Uterus (tissue), 4 donors: ENCODE results near the gene LARP1B. TPM values are rescaled to one million over a fixed set of nuclear protein-coding genes. Genes with fewer than 3 reads are reported as not detected.

ENCODE experiments used
- DNase-seq, 2 donors: peaks; one replicate each; pipeline ENCODE4 v3.0.0-alpha.2; 2019 to 2020
- H3K27ac ChIP-seq, 2 donors: fragments of 200-600 bp; sonication (generic); 1 replicate in 1 of 2; 2 replicates in 1 of 2; pipeline ENCODE4 v1.5.1; 2016 to 2018
- H3K27me3 ChIP-seq, 2 donors: fragments of 200-600 bp; sonication (generic); one replicate each; pipeline ENCODE4 v1.5.1; 2018 to 2019; ENCODE audit warnings: control low read depth in 1 of 2
- H3K36me3 ChIP-seq, 2 donors: fragments of 200-600 bp; sonication (generic); one replicate each; pipeline ENCODE4 v1.5.1; 2019; ENCODE audit warnings: control low read depth in 1 of 2
- H3K4me1 ChIP-seq, 2 donors: fragments of 200-600 bp; sonication (generic); one replicate each; pipeline ENCODE4 v1.5.1; 2018 to 2019; ENCODE audit warnings: control low read depth in 1 of 2
- H3K4me3 ChIP-seq, 2 donors: fragments of 200-600 bp; sonication (generic); 1 replicate in 1 of 2; 2 replicates in 1 of 2; pipeline ENCODE4 v1.5.1; 2018 to 2019; ENCODE audit warnings: mild to moderate bottlenecking in 1 of 2
- H3K9me3 ChIP-seq, 2 donors: fragments of 200-600 bp; sonication (generic); one replicate each; pipeline ENCODE4 v1.5.1; 2019; ENCODE audit warnings: control low read depth in 1 of 2
- POLR2A ChIP-seq, 2 donors: fragments of 450-650 bp; IDR thresholded peaks; one replicate each; pipeline ENCODE4 v1.6.1; 2016; ENCODE audit warnings: antibody characterized with exemption in 2 of 2, mild to moderate bottlenecking in 1 of 2, moderate library complexity in 1 of 2
- intact Hi-C: fragments of 100-400 bp; cut with DNase I; formaldehyde crosslinking; loops from one replicate; pipeline ENCODE4 v1.15.1; 2023; ENCODE audit warnings: low total_unique reads
- total RNA-seq, 4 donors: library from RNA; depleted of rRNA in 3 of 4; stranded (reverse); fragments of >200 nt in 3 of 4; gene quantifications; one replicate each; pipeline versions ENCODE4 v1.1.0 to v1.2.4, GENCODE V29; 2014 to 2023
- TF ChIP-seq, protein P1 (sequence below), 4 experiments: fragments of 200-600 bp in 2 of 4; fragments of 450-650 bp in 2 of 4; sonication (generic) in 2 of 4; IDR thresholded peaks; one replicate each; pipeline ENCODE4 v1.5.1; 2016 to 2019; ENCODE audit warnings: antibody characterized with exemption in 4 of 4, mild to moderate bottlenecking in 2 of 4, moderate library complexity in 1 of 4
- donor health status: DM: yes; HTN: yes; CAD: no.

Gene LARP1B
- total RNA-seq, 4 donors from 2014 or later, result 11.2 to 41.5 (median 36.1) TPM

DNA sequence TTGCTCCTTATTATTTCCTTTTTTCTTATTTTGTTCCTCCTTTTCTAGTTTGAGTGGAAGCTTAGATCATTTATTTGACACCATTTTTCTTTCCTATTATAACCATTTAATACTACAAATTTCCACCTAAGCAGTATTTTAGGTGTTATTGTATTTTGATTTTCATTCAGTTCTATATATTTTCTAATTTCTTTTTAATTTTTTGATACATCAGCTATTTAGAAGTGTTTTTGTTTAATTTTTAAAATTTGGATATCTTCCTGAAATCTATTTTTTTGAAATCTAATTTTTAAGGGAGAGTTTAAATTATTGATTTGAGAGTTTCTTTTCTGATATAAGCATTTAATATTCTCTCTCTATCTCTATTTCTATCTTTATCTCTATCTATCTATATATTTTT lies 108.1 kb downstream of the LARP1B start:
- intact Hi-C loops, result no loop called here

DNA sequence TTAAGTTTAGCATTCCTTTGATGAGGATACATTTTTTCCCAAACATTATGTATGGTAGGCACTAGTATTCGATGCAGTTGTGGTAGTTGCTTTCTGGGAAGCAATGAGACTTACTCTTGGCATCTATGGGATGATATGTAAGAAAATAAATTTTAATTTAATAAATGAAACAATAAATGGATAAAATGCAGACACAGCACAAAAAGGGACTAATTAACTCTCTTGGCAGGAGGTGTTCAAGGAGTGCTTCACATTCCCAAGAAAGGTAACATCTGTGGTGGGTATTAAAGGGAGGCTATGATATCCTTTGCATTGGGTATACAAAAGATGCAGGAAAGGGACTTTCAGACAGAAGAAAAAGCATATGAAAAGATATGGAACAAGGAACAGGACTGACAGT lies 115.5 kb downstream of the LARP1B start:
- Histone ChIP-seq H3K9me3 (no peaks in the 10 kb centered on the region), H3K4me3 (no peak overlapping the region), H3K27me3 (no peaks in the 10 kb centered on the region), H3K4me1 (no peaks in the 10 kb centered on the region), H3K27ac (no peak overlapping the region), H3K36me3 (no peaks in the 10 kb centered on the region)
- TF ChIP-seq, protein P1, sequence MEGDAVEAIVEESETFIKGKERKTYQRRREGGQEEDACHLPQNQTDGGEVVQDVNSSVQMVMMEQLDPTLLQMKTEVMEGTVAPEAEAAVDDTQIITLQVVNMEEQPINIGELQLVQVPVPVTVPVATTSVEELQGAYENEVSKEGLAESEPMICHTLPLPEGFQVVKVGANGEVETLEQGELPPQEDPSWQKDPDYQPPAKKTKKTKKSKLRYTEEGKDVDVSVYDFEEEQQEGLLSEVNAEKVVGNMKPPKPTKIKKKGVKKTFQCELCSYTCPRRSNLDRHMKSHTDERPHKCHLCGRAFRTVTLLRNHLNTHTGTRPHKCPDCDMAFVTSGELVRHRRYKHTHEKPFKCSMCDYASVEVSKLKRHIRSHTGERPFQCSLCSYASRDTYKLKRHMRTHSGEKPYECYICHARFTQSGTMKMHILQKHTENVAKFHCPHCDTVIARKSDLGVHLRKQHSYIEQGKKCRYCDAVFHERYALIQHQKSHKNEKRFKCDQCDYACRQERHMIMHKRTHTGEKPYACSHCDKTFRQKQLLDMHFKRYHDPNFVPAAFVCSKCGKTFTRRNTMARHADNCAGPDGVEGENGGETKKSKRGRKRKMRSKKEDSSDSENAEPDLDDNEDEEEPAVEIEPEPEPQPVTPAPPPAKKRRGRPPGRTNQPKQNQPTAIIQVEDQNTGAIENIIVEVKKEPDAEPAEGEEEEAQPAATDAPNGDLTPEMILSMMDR (IDR thresholded peaks at IDR 0.05), result no peak
- no peak for TF ChIP-seq POLR2A (IDR thresholded peaks at IDR 0.05)
- no peak for DNase-seq
- intact Hi-C loops, result no loop called here

More for the DNA sequence above, 108.1 kb downstream of the LARP1B start:
- Histone ChIP-seq H3K27me3 (no peaks in the 10 kb centered on the region), H3K4me1 (no peaks in the 10 kb centered on the region), H3K4me3 (no peak overlapping the region), H3K27ac (no peak overlapping the region), H3K36me3 (no peaks in the 10 kb centered on the region), H3K9me3 (no peaks in the 10 kb centered on the region)
- TF ChIP-seq, protein P1 (IDR thresholded peaks at IDR 0.05), result no peak
- no peak for TF ChIP-seq POLR2A (IDR thresholded peaks at IDR 0.05)
- no peak for DNase-seq

DNA sequence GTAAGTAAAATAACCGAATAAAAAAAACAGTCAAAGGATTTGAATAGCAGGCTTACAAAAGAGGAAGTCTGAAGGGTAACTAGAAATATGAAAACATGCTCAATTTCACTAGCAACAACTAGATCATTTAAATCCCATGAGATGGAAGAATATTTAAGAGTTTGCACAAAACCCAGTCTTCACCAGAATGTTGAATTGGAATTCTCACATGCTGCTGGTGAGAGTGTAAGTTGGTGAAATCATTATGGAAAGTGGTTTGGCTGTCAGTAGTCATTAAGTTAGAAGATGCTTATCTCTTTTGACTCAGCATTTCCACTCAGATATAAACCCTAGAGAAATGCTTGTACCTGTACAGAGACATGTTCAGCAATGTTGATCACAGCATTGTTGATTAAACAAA lies 116.4 kb downstream of the LARP1B start:
- no peaks in the 10 kb centered on the region for H3K4me1 ChIP-seq
- no peak for DNase-seq

DNA sequence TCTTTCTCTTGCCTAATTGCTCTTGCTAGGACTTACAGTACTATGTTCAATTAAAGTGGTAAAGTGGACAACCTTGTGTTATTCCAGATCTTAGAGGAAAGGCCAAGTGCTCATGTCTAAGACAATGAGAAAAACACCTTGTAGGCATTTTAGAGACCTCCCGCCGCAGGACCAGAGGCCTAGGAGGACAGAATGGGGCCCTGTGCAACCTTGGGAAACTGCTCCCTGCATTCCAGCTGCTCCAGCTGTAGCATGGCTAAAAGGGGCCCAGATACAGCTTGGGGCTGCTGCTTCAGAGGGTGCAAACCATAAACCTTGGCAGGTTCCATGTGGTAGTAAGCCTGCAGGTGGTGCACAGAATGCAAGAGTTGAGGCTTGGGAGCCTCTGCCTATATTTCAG lies 125.5 kb downstream of the LARP1B start:
- Histone ChIP-seq H3K9me3 (no peaks in the 10 kb centered on the region), H3K27ac (no peak overlapping the region), H3K36me3 (no peaks in the 10 kb centered on the region), H3K27me3 (no peaks in the 10 kb centered on the region), H3K4me3 (no peak overlapping the region), H3K4me1 (no peaks in the 10 kb centered on the region)
- no peak for DNase-seq
- intact Hi-C loops, result no loop called here
- no peak for TF ChIP-seq POLR2A (IDR thresholded peaks at IDR 0.05)
- TF ChIP-seq, protein P1 (IDR thresholded peaks at IDR 0.05), result no peak

More for the DNA sequence above, 116.4 kb downstream of the LARP1B start:
- TF ChIP-seq, protein P1 (IDR thresholded peaks at IDR 0.05), result no peak
- TF ChIP-seq POLR2A (IDR thresholded peaks at IDR 0.05), result no peak
- H3K27me3 ChIP-seq, result no peaks in the 10 kb centered on the region
- no peaks in the 10 kb centered on the region for H3K9me3 ChIP-seq
- intact Hi-C loops, result no loop called here
- H3K36me3 ChIP-seq, result no peaks in the 10 kb centered on the region
- H3K4me3 ChIP-seq, result no peak overlapping the region
- no peak overlapping the region for H3K27ac ChIP-seq

DNA sequence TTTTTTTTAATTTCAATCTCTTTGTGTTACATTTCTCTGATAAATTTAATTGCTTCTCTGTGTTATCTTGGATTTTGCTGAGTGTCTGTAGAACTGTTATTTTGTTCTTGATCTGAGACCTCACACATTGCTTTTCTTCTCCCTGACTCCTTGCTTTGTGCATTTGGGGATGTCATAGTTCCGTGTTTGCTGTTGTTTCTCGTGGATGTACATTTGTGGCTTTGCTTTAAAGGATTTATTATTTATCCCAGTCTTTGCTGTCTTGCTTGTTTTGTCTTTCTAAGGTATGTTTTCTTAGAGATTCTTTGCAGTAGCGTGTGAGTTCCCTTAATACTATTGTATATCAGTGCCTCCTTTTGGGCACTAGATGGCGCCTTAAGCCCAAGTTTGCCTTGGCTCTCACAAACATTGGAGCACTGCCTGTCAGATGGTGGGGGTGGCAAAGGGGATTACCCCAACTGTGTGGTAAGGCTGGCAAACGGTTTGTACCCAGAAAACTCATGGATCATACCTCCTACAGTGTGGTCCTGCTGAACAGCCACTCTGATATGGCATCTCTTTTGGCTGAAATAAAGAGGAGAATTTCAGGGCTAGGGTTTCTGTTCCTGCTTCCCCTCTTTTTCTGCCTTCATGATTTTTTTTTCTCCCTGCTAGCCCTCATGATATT lies 130.1 kb downstream of the LARP1B start:
- H3K27ac ChIP-seq, result no peak overlapping the region
- DNase-seq, result peak; percentile 57 to 64
- H3K4me1 ChIP-seq, result no peaks in the 10 kb centered on the region
- H3K27me3 ChIP-seq, result no peaks in the 10 kb centered on the region
- no peaks in the 10 kb centered on the region for H3K9me3 ChIP-seq
- intact Hi-C loops, result loop anchor here (10.0 kb wide), 1 partner anchor 674 kb away; no protein-coding TSS in a partner anchor
- TF ChIP-seq, protein P1 (IDR thresholded peaks at IDR 0.05), result peak; percentile 71 to 87 (median 82)
- TF ChIP-seq POLR2A (IDR thresholded peaks at IDR 0.05), result no peak
- H3K4me3 ChIP-seq, result no peak overlapping the region
- H3K36me3 ChIP-seq, result no peaks in the 10 kb centered on the region
